ENCODE results near the gene ASTE1. TPM values are rescaled to one million over a fixed set of nuclear protein-coding genes. Genes with fewer than 3 reads are reported as not detected.
"Not testable (repeated sequence)": the region's sequence is repeated elsewhere in the genome, so short reads cannot be mapped to it uniquely, and the experiment has no call there.

ASTE1 gene
- total RNA-seq, 6 experiments from 2014 or later: 3.4 to 5.2 (median 4.0) TPM

DNA sequence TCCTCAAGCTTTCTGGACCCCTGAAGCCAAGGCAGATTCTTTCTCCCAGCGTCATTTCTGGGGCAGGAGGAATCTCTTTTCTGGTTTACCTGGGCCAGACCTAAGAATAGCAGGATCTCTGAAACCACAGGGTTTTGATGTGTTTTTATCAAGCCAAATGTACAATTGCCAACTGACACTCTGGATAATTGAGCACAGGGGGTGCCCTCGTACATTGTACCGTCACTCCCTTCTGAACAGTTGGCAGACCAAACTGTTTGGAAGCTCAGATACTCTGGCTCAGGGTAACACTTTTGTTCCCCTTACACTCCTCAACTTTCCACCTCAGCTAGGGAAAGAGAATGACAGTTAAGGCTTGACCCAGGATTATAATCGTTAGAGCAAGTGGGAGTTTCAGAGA is 49.9 kb downstream of the ASTE1 start:
- peaks cover 19% of the 10 kb centered on the region for H3K4me1 Mint-ChIP-seq (ENCODE audit: low read depth)
- no peak overlapping the region for H3K4me3 Mint-ChIP-seq
- H3K27me3 Mint-ChIP-seq (ENCODE audit: insufficient read depth): no peaks in the 10 kb centered on the region; the same call in 1 of the 2 replicates
- peaks cover 44% of the 10 kb centered on the region for H3K36me3 Mint-ChIP-seq (ENCODE audit: low read depth)
- H3K9me3 Mint-ChIP-seq: no peaks in the 10 kb centered on the region
- DNase-seq: no peak
- TF ChIP-seq, protein P1, sequence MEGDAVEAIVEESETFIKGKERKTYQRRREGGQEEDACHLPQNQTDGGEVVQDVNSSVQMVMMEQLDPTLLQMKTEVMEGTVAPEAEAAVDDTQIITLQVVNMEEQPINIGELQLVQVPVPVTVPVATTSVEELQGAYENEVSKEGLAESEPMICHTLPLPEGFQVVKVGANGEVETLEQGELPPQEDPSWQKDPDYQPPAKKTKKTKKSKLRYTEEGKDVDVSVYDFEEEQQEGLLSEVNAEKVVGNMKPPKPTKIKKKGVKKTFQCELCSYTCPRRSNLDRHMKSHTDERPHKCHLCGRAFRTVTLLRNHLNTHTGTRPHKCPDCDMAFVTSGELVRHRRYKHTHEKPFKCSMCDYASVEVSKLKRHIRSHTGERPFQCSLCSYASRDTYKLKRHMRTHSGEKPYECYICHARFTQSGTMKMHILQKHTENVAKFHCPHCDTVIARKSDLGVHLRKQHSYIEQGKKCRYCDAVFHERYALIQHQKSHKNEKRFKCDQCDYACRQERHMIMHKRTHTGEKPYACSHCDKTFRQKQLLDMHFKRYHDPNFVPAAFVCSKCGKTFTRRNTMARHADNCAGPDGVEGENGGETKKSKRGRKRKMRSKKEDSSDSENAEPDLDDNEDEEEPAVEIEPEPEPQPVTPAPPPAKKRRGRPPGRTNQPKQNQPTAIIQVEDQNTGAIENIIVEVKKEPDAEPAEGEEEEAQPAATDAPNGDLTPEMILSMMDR (IDR thresholded peaks at IDR 0.05): no peak
- H3K27ac Mint-ChIP-seq: no peak overlapping the region

DNA sequence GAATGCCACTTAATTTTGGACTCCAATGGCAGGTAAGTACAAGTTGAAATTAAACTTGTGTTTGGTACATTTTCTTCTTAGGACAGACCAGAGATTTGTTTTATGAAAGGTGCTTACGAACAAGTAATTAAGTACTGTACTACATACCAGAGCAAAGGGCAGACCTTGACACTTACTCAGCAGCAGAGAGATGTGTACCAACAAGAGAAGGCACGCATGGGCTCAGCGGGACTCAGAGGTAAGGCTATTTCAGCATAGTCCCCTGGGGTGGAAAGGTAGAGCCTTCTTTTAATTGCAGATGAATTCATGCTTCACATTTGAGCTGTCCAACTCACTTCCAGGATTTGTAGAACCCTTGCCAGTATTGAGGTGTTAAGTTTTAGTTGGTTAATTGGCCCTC is 51.4 kb downstream of the ASTE1 start:
- H3K36me3 Mint-ChIP-seq (ENCODE audit: low read depth): peaks cover 50% of the 10 kb centered on the region
- H3K4me3 Mint-ChIP-seq: no peak overlapping the region
- H3K27me3 Mint-ChIP-seq (ENCODE audit: insufficient read depth): no peaks in the 10 kb centered on the region; the same call in 1 of the 2 replicates
- no peaks in the 10 kb centered on the region for H3K9me3 Mint-ChIP-seq
- TF ChIP-seq, protein P1 (IDR thresholded peaks at IDR 0.05): no peak
- no peak for DNase-seq
- no peak overlapping the region for H3K27ac Mint-ChIP-seq
- peaks cover 34% of the 10 kb centered on the region for H3K4me1 Mint-ChIP-seq (ENCODE audit: low read depth)

DNA sequence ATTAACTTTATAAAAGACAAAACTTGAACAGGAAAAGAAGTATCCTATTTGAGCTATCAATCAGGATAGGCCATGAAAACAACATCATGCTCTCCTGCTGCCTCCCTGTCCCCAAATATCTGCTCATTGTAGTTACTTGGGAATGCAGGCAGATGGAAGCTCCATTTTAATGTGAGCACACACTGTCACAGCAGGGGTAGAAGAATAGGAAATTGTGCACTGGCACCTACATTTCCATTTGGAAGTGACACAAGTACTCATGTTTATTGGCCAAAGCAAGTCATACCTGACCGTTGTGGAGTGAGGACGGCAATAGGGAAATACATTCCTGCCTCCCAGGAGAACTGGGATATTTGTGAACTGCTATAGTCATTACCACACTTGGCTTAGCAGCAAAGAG is 52.4 kb downstream of the ASTE1 start:
- no peak for DNase-seq
- Mint-ChIP-seq H3K36me3 (ENCODE audit: low read depth) (peaks cover 55% of the 10 kb centered on the region), H3K4me3 (no peak overlapping the region), H3K27me3 (ENCODE audit: insufficient read depth) (no peaks in the 10 kb centered on the region; the same call in 1 of the 2 replicates), H3K27ac (no peak overlapping the region), H3K4me1 (ENCODE audit: low read depth) (peaks cover 33% of the 10 kb centered on the region), H3K9me3 (no peaks in the 10 kb centered on the region)
- TF ChIP-seq, protein P1 (IDR thresholded peaks at IDR 0.05): no peak

DNA sequence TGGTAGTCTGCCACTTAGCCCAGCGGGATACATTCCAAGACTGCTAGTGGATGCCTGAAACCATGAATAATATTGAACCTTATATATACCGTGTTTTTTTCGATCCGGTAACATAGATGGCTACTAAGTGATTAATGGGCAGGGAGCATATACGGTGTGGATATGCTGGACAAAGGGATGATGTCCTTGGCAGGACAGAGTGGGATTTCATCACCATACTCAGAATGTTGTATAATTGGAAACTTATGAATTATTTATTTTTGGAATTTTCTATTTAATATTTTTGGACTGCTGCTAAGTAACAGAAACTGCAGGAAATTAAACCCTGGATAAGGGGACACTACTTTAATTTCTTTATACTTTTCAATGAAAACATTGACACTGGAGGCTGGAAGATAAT is 53.2 kb downstream of the ASTE1 start:
- peaks cover 33% of the 10 kb centered on the region for H3K4me1 Mint-ChIP-seq (ENCODE audit: low read depth)
- no peaks in the 10 kb centered on the region for H3K9me3 Mint-ChIP-seq
- TF ChIP-seq, protein P1 (IDR thresholded peaks at IDR 0.05): no peak
- no peaks in the 10 kb centered on the region; the same call in 1 of the 2 replicates for H3K27me3 Mint-ChIP-seq (ENCODE audit: insufficient read depth)
- H3K27ac Mint-ChIP-seq: no peak overlapping the region
- DNase-seq: no peak
- peaks cover 54% of the 10 kb centered on the region for H3K36me3 Mint-ChIP-seq (ENCODE audit: low read depth)
- H3K4me3 Mint-ChIP-seq: no peak overlapping the region

DNA sequence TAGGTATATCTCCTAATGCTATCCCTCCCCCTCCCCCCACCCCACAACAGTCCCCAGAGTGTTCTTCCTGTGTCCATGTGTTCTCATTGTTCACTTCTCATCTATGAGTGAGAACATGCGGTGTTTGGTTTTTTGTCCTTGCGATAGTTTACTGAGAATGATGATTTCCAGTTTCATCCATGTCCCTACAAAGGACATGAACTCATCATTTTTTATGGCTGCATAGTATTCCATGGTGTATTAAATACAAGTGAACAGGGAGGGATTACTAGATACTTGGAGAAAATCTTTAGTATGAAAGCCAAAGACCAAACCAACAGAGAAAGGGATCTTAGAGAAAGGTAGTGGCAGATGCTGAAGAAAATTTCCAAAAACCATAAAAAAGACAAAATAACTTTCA is 54.0 kb downstream of the ASTE1 start:
- not testable (repeated sequence) for H3K4me3 Mint-ChIP-seq

DNA sequence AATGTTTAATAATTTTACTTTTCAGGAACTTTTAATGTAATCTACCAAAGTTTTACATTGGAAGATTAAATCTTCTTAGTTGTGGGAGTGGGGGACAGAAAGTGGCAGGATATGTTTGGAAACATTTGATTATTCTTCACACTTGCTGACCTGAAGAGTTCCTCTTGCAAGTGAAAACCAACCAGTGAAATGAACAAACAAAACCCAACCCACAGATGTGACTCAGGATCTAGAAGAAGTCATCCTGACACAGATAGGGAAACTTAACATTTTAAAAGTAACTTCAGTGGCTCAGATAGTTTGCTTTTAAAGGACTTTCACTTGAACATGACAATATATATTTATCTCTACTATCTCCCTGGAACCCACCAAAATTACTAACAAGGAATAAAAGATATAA is 55.4 kb downstream of the ASTE1 start:
- H3K4me1 Mint-ChIP-seq (ENCODE audit: low read depth): peaks cover 48% of the 10 kb centered on the region
- TF ChIP-seq, protein P1 (IDR thresholded peaks at IDR 0.05): no peak
- H3K27ac Mint-ChIP-seq: peak overlapping the region; percentile 23; the same call in 1 of the 2 replicates
- no peak overlapping the region for H3K4me3 Mint-ChIP-seq
- H3K9me3 Mint-ChIP-seq: no peaks in the 10 kb centered on the region
- DNase-seq: peak; percentile 16
- H3K27me3 Mint-ChIP-seq (ENCODE audit: insufficient read depth): no peaks in the 10 kb centered on the region; the same call in 1 of the 2 replicates
- peaks cover 61% of the 10 kb centered on the region for H3K36me3 Mint-ChIP-seq (ENCODE audit: low read depth)

More for the DNA sequence above, 54.0 kb downstream of the ASTE1 start:
- not testable (repeated sequence) for H3K9me3 Mint-ChIP-seq; H3K27me3 Mint-ChIP-seq (ENCODE audit: insufficient read depth); H3K27ac Mint-ChIP-seq; DNase-seq
- H3K36me3 Mint-ChIP-seq (ENCODE audit: low read depth): peaks cover 57% of the 10 kb centered on the region
- peaks cover 38% of the 10 kb centered on the region for H3K4me1 Mint-ChIP-seq (ENCODE audit: low read depth)
